Tongue (tissue), 2 donors: ENCODE data around the gene SHC2. TPM values are rescaled to one million over a fixed set of nuclear protein-coding genes. Genes with fewer than 3 reads are reported as not detected.
"Not testable (repeated sequence)": the region's sequence is repeated elsewhere in the genome, so short reads cannot be mapped to it uniquely, and the experiment has no call there.

ENCODE experiments used
- DNase-seq: peaks from one replicate; pipeline ENCODE4 v3.0.0-alpha.2; 2015
- total RNA-seq: library from RNA; depleted of rRNA; stranded (reverse); fragments of >200 nt; gene quantifications from one replicate; pipeline ENCODE4 v1.2.3, GENCODE V29; 2014

The SHC2 gene
- total RNA-seq, 1 donor from 2014 or later, result 18.3 TPM

- no peak for DNase-seq
Observed at GRCh38 chr19:444677-445210, 16.1 kb downstream of the SHC2 start.

- no peak for DNase-seq
Observed at GRCh38 chr19:443005-443404, 17.8 kb downstream of the SHC2 start.

- DNase-seq, result no peak
Observed at GRCh38 chr19:442085-442484, 18.7 kb downstream of the SHC2 start.

- peak; percentile 83 for DNase-seq
Observed at GRCh38 chr19:441213-441836, 19.5 kb downstream of the SHC2 start.

GRCh38 chr19:440391-441212 lies 20.2 kb downstream of the SHC2 start:
- no peak for DNase-seq

GRCh38 chr19:439167-439900 lies 21.5 kb downstream of the SHC2 start:
- no peak for DNase-seq

- no peak for DNase-seq
Observed at GRCh38 chr19:438416-438958, 22.3 kb downstream of the SHC2 start.

GRCh38 chr19:437041-437440 lies 23.8 kb downstream of the SHC2 start:
- no peak for DNase-seq

- DNase-seq, result no peak
Observed at GRCh38 chr19:436413-436950, 24.4 kb downstream of the SHC2 start.

GRCh38 chr19:435707-436412 lies 25.0 kb downstream of the SHC2 start:
- peak; percentile 30 for DNase-seq

GRCh38 chr19:435056-435706 lies 25.7 kb downstream of the SHC2 start:
- DNase-seq, result peak; percentile 49

GRCh38 chr19:434152-434960 lies 26.5 kb downstream of the SHC2 start:
- no peak for DNase-seq

GRCh38 chr19:430701-431100 lies 30.1 kb downstream of the SHC2 start:
- no peak for DNase-seq

- DNase-seq, result no peak
Observed at GRCh38 chr19:428149-428548, 32.7 kb downstream of the SHC2 start.

GRCh38 chr19:427675-428074 lies 33.2 kb downstream of the SHC2 start:
- not testable (repeated sequence) for DNase-seq

GRCh38 chr19:426725-427445 lies 33.9 kb downstream of the SHC2 start:
- peak; percentile 93 for DNase-seq

- DNase-seq, result no peak
Observed at GRCh38 chr19:425056-425455, 35.8 kb downstream of the SHC2 start.

- no peak for DNase-seq
Observed at GRCh38 chr19:424546-424945, 36.3 kb downstream of the SHC2 start.

- no peak for DNase-seq
Observed at GRCh38 chr19:423691-424466, 37.0 kb downstream of the SHC2 start.
